Measurements from ENCODE around the gene KLF16. TPM values are rescaled to one million over a fixed set of nuclear protein-coding genes. Genes with fewer than 3 reads are reported as not detected.

Gene KLF16
- total RNA-seq, 1 experiment from 2014 or later, result 26.7 TPM

GRCh38 chr19:1905863-1906375, 42.5 kb upstream of the KLF16 start:
- H3K79me2 ChIP-seq (ENCODE audit: low read depth), result peaks cover 50% of the 10 kb centered on the region
- intact Hi-C loops (cut with micrococcal nuclease; ENCODE audit: unreplicated experiment), result loop anchor here (2.0 kb wide), 1 partner anchor 41 kb away; no protein-coding TSS in a partner anchor
- H3F3A ChIP-seq (ENCODE audit: insufficient read depth, low read depth), result peaks cover 17% of the 10 kb centered on the region; the same call in 1 of the 2 replicates
- POLR2A ChIA-PET (ENCODE audit: unreplicated experiment), result interaction anchor here (0.5 to 0.6 kb wide), 2 partner anchors 415 to 1047 kb away, joined by 3 to 16 read pairs; partner anchors contain the start of gene REEP6
- no TSS peak for BruUV-seq (replicated peaks)
- peak overlapping the region; percentile 92 for H3K4me2 ChIP-seq
- H3K27me3 ChIP-seq (ENCODE audit: insufficient read depth, low read depth), result no peaks in the 10 kb centered on the region
- no peaks in the 10 kb centered on the region for H3K9me2 ChIP-seq (ENCODE audit: insufficient read depth)
- H3K4me3 ChIP-seq, result peak overlapping the region; percentile 59
- TF ChIP-seq EZH2 (IDR thresholded peaks at IDR 0.05; ENCODE audit: low read depth) (no peak), CTCF (conservative IDR thresholded peaks at IDR 0.05) (no peak)
- no peaks in the 10 kb centered on the region for H3K9me3 ChIP-seq (ENCODE audit: insufficient read depth, low read depth)
- peaks cover 17% of the 10 kb centered on the region; the same call in 1 of the 2 replicates for H4K20me1 ChIP-seq (ENCODE audit: insufficient read depth)
- H3K36me3 ChIP-seq (ENCODE audit: low read depth), result no peaks in the 10 kb centered on the region
- DNase-seq, result no peak
- H3K27ac ChIP-seq, result peak overlapping the region; percentile 51; the same call in 1 of the 2 replicates
- CTCF ChIA-PET, result no interaction called here
- peaks cover 19% of the 10 kb centered on the region for H3K4me1 ChIP-seq (replicated peaks; ENCODE audit: insufficient read depth)
- H2AFZ ChIP-seq, result peak overlapping the region; percentile 71

GRCh38 chr19:1905110-1905862, 41.9 kb upstream of the KLF16 start, which contains the start of the genes ADAT3 and SCAMP4:
Gene ADAT3, plus strand, starts transcription at chr19:1905399. Its CDS starts 6,649 bp downstream, at chr19:1912048.
Gene SCAMP4, plus strand, starts transcription at chr19:1905399. Its CDS starts 9,621 bp downstream, at chr19:1915020.
- H3K79me2 ChIP-seq (ENCODE audit: low read depth), result peaks cover 45% of the 10 kb centered on the region
- no peaks in the 10 kb centered on the region for H3K9me2 ChIP-seq (ENCODE audit: insufficient read depth)
- H3K27me3 ChIP-seq (ENCODE audit: insufficient read depth, low read depth), result no peaks in the 10 kb centered on the region
- H4K20me1 ChIP-seq (ENCODE audit: insufficient read depth), result peaks cover 11% of the 10 kb centered on the region; the same call in 1 of the 2 replicates
- H3K4me2 ChIP-seq, result peak within 1 kb of the TSS; percentile 92
- TF ChIP-seq CTCF (conservative IDR thresholded peaks at IDR 0.05) (no peak), EZH2 (IDR thresholded peaks at IDR 0.05; ENCODE audit: low read depth) (no peak)
- ChIA-PET POLR2A (ENCODE audit: unreplicated experiment) (interaction anchor here (0.5 to 0.7 kb wide), 5 partner anchors 30 to 1048 kb away, joined by 3 to 16 read pairs (median 3); partner anchors contain the start of genes GADD45B and REEP6), CTCF (interaction anchor here (0.6 kb wide), 1 partner anchor 557 kb away, joined by 3 read pairs; no protein-coding TSS in a partner anchor)
- peak within 1 kb of the TSS; percentile 96 for H3K27ac ChIP-seq
- peak within 1 kb of the TSS; percentile 71 for H2AFZ ChIP-seq
- no peaks in the 10 kb centered on the region for H3K9me3 ChIP-seq (ENCODE audit: insufficient read depth, low read depth)
- peaks cover 19% of the 10 kb centered on the region for H3K4me1 ChIP-seq (replicated peaks; ENCODE audit: insufficient read depth)
- no peaks in the 10 kb centered on the region for H3K36me3 ChIP-seq (ENCODE audit: low read depth)
- BruUV-seq (replicated peaks), result TSS peak; percentile 69
- DNase-seq, result peak; percentile 92 to 96
- intact Hi-C loops (cut with micrococcal nuclease; ENCODE audit: unreplicated experiment), result loop anchor here (2.0 kb wide), 1 partner anchor 40 kb away; no protein-coding TSS in a partner anchor
- H3F3A ChIP-seq (ENCODE audit: insufficient read depth, low read depth), result peaks cover 17% of the 10 kb centered on the region; the same call in 1 of the 2 replicates
- peak within 1 kb of the TSS; percentile 59 for H3K4me3 ChIP-seq

- CTCF ChIA-PET, result interaction anchor here (0.6 kb wide), 1 partner anchor 558 kb away, joined by 3 read pairs; no protein-coding TSS in a partner anchor
- no peaks in the 10 kb centered on the region for H3K36me3 ChIP-seq (ENCODE audit: low read depth)
- H3K27ac ChIP-seq, result peak overlapping the region; percentile 96
- H4K20me1 ChIP-seq (ENCODE audit: insufficient read depth), result peaks cover 6% of the 10 kb centered on the region; the same call in 1 of the 2 replicates
- H3K4me2 ChIP-seq, result peak overlapping the region; percentile 78
- intact Hi-C loops (cut with micrococcal nuclease; ENCODE audit: unreplicated experiment), result loop anchor here (2.0 kb wide), 1 partner anchor 40 kb away; no protein-coding TSS in a partner anchor
- peak overlapping the region; percentile 59; the same call in 1 of the 2 replicates for H3K4me3 ChIP-seq
- TF ChIP-seq EZH2 (IDR thresholded peaks at IDR 0.05; ENCODE audit: low read depth) (no peak), CTCF (conservative IDR thresholded peaks at IDR 0.05) (no peak)
- H3K9me3 ChIP-seq (ENCODE audit: insufficient read depth, low read depth), result no peaks in the 10 kb centered on the region
- no peak overlapping the region for H2AFZ ChIP-seq
- peaks cover 17% of the 10 kb centered on the region; the same call in 1 of the 2 replicates for H3F3A ChIP-seq (ENCODE audit: insufficient read depth, low read depth)
- no peaks in the 10 kb centered on the region for H3K27me3 ChIP-seq (ENCODE audit: insufficient read depth, low read depth)
- no peaks in the 10 kb centered on the region for H3K9me2 ChIP-seq (ENCODE audit: insufficient read depth)
- no peak for DNase-seq
- BruUV-seq (replicated peaks), result TSS peak; percentile 72
- H3K4me1 ChIP-seq (replicated peaks; ENCODE audit: insufficient read depth), result peaks cover 19% of the 10 kb centered on the region
- H3K79me2 ChIP-seq (ENCODE audit: low read depth), result peaks cover 40% of the 10 kb centered on the region
- POLR2A ChIA-PET (ENCODE audit: unreplicated experiment), result interaction anchor here (0.6 to 0.7 kb wide), 4 partner anchors 30 to 626 kb away, joined by 3 to 4 read pairs (median 3); partner anchors contain the start of gene GADD45B
These were observed 41.4 kb upstream of the KLF16 start for GRCh38 chr19:1904860-1905109.

Measured in PC-9 (cell line).